HG03354 (cell line): ENCODE measurements around the gene MAPRE2.
A peak's percentile ranks its signal among the peaks of the same experiment; 100 is the strongest.
"Not testable (repeated sequence)": the region's sequence is repeated elsewhere in the genome, so short reads cannot be mapped to it uniquely, and the experiment has no call there.

Experiments
- ATAC-seq: cut with Tn5 transposase; IDR thresholded peaks from one replicate; pipeline ENCODE4 v1.9.1; 2021; ENCODE audit warnings: mild to moderate bottlenecking; ENCODE audit not compliant: unreplicated experiment, poor library complexity, severe bottlenecking

The MAPRE2 gene

GRCh38 chr18:35163721-35164120, 122.5 kb downstream of the MAPRE2 start:
- no peak for ATAC-seq

DNA sequence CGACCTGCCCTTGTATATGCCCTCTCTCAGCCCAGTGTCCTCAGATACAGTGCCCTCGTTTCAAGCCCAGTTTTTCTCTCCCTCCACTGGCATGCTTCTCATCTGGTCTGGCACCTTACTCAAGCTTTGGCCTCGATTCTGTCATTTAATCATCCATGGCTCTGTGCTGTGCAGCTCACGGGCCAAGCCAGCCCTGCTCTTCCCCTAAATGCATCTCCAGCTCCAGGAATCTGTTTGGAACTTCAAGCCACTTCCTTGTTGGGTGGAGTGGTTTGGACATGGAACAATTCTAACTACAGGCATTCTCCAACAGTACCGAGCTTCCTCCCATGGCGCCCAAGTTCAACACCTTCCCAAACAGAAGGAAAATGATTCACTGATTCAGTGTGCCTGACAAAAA, 122.9 kb downstream of the MAPRE2 start:
- ATAC-seq = no peak

DNA sequence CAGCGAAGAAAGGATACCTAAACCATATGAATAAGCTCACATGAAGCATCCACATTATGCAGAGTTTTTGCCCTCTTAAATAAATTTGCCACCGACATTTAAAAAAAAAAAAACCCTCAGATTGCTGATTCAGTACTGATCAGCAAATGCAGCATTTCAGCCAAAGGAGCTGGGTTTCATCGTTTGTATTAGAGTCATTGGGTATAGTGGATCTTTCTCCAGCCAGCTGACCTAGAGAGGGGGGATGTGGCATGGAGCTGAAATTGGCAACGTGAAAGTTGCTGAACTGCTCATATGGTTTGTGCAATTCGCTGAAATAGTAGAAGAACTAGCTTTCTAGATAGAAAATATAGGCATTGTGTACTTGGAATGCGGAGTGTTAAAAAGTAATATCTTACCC, 126.1 kb downstream of the MAPRE2 start:
- no peak for ATAC-seq

DNA sequence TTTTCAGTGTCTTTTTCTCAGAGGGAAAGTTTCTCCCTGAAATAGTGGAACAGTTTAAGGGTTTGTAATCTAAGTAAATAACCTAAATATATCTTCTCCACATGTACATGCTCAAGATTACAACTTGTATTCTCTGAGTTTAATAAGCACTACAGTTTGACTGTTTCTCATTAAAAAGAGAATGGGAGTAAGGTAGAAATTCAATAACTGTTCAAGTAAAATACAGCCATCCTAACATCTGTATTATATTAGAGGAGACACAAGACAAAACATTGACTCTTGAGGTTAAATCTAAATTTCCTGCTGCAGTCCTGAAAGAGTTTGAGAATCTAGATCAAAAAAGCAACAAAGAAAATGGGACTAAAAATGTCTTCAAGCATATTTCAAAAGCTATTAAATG, 126.6 kb downstream of the MAPRE2 start:
- ATAC-seq = no peak

GRCh38 chr18:35170323-35170722, 129.1 kb downstream of the MAPRE2 start:
- not testable (repeated sequence) for ATAC-seq

- no peak for ATAC-seq
These were observed 130.2 kb downstream of the MAPRE2 start for GRCh38 chr18:35171315-35171987.

GRCh38 chr18:35172009-35172408, 130.8 kb downstream of the MAPRE2 start:
- no peak for ATAC-seq

DNA sequence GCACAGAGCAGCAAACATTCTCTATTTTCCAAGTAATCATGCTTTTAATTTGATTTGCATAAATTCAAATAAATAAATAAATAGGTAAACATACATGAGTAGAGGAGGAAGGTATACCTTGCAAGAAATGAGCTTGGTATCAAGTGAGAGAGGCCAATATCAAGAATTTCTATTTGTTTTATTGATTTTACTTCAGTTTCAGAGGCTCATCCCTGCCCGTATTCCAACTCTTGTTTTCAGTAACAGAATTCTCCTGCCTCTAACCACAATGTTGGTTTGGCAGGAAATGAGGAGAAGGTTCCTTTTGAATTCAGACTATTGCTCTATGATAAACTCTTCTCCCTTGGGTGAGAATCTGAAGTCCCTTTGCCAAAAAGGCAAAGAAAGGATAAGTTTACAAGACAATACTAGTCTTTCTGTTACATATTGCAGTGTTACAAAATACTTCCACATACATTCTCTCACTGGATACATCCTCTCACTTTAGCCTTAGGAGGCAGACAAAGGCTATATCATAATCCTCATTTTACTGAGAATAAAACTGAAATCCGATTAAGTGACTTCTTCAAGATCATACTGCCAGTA, 131.3 kb downstream of the MAPRE2 start:
- ATAC-seq = no peak

GRCh38 chr18:35174093-35174731, 133.0 kb downstream of the MAPRE2 start:
- peak; percentile 92 for ATAC-seq

- no peak for ATAC-seq
These were observed 133.5 kb downstream of the MAPRE2 start for GRCh38 chr18:35174745-35175144.

- ATAC-seq = no peak
These were observed 135.7 kb downstream of the MAPRE2 start for GRCh38 chr18:35176925-35177324.

DNA sequence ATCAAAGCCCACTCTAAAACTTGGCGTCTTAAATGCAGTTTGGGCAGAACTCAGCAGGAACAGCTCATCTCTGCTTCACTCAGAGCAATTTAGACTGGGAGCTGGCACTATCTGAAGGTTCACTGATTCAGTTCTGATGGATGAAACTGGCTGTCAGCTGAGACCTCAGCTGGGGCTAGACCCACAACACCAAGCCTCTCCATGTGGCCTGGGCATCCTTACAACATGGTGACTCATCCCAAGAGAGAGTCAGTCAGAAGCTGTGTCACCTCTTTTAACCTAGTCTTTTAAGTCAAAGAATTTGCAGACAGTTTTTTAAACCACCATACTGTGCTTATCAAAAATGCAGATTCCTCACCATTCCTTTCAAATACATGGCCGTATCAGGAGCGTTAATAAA, 137.0 kb downstream of the MAPRE2 start:
- peak; percentile 55 for ATAC-seq

- ATAC-seq = no peak
These were observed 138.7 kb downstream of the MAPRE2 start for GRCh38 chr18:35179906-35180305.

GRCh38 chr18:35180455-35180854, 139.2 kb downstream of the MAPRE2 start:
- ATAC-seq = no peak

- no peak for ATAC-seq
These were observed 140.9 kb downstream of the MAPRE2 start for GRCh38 chr18:35182151-35182550.

DNA sequence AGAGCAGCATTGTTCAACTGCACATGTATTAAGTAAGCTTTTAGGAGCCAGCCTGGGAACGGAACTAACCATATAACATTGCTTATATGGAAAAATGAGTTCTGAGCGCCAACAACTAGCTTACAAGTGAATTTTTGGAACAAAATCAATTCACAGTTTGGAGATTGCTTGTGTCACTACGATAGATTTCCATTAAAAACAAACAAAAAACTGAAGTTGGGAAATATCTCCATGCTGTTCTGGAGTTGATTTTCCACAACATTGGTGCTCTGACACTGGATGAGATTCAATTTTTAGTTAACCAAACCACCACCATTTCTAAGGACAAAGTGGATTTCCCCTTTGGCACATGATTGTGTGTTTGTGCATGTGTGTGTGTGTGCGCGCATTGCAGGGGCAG, 142.7 kb downstream of the MAPRE2 start:
- ATAC-seq = no peak

GRCh38 chr18:35185771-35186170, 144.6 kb downstream of the MAPRE2 start:
- ATAC-seq = no peak

GRCh38 chr18:35186291-35187034, 145.2 kb downstream of the MAPRE2 start:
- ATAC-seq = no peak

GRCh38 chr18:35189510-35189909, 148.3 kb downstream of the MAPRE2 start:
- ATAC-seq = no peak

DNA sequence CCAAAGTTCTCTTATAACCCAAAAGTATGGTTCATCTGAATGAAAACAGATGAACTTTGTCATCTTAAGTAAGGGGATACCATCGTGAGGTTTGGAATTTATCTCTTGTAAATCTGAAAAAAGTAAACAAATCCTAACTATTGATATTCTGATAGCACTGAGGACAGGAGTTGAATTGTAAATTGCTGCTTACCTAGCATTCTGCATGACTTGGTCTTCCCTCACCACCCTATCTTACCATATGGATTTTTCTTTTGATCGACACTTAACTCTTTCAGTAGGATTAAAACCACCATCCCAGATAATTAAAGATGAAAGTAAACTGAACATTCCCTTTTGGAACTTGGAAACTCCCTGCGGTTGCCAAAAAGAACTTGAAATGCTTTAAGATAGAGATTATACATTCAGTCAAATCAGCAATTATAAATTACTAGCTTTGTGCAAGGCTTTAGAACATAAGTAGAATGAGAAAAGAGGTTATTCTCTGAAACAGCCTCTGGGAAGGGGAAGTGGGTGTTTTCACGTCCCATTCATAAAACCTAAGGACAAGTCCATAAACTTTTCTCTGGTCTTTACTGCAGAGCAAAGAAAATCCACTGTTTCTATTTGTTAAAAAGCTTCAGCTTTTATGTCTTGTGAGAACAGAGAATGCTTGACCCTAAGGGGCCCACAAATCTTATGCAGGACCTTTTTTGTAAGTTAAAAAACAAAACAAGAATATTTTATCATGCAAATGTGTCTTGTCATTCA, 149.9 kb downstream of the MAPRE2 start:
- no peak for ATAC-seq
